Panc1 (cell line): ENCODE data around the gene RNF144A. TPM values are rescaled to one million over a fixed set of nuclear protein-coding genes. Genes with fewer than 3 reads are reported as not detected.

Experiments used
- ATAC-seq: fragments of 200-7000 bp; cut with Tn5 transposase; 2 replicates; pipeline ENCODE4 v1.9.1; 2020; ENCODE audit warnings: mild to moderate bottlenecking, moderate library complexity
- BruUV-seq: library from RNA; stranded (reverse); fragments of 400-500 nt; replicated peaks from 2 replicates; lab custom pipeline; 2021; lab: Mats Ljungman, UMichigan
- CTCF ChIA-PET: fragments of 300-600 bp; sonication (Branson Sonifier 250); formaldehyde crosslinking; loops from one replicate; lab custom pipeline; 2022; ENCODE audit warnings: antibody characterized with exemption; lab: Charles Lee
- POLR2A ChIA-PET: fragments of 300-600 bp; sonication (Branson Sonifier 250); formaldehyde crosslinking; loops from one replicate; lab custom pipeline; 2022; ENCODE audit warnings: antibody characterized with exemption; lab: Charles Lee
- DNase-seq: peaks from one replicate; pipeline ENCODE4 v3.0.0-alpha.2; 2010; ENCODE audit warnings: low read depth, low spot score
- H3K27ac ChIP-seq: 2 replicates; pipeline ENCODE4 v1.5.1; 2011; ENCODE audit warnings: mild to moderate bottlenecking, low read length, inconsistent platforms
- H3K27me3 ChIP-seq: fragments of 200-500 bp; sonication (Bioruptor generic); 2 replicates; pipeline ENCODE4 v1.6.0; 2014; ENCODE audit warnings: low read length, inconsistent platforms; ENCODE audit not compliant: control insufficient read depth, insufficient read depth
- H3K36me3 ChIP-seq: fragments of 200-500 bp; sonication (Bioruptor generic); 2 replicates; pipeline ENCODE4 v1.5.1; 2014; ENCODE audit warnings: inconsistent platforms, mild to moderate bottlenecking, low read length, moderate library complexity; ENCODE audit not compliant: control insufficient read depth, insufficient read depth
- H3K4me1 ChIP-seq: 2 replicates; pipeline ENCODE4 v1.5.1; 2011; ENCODE audit warnings: inconsistent platforms, mild to moderate bottlenecking, low read length, moderate library complexity; ENCODE audit not compliant: control insufficient read depth, insufficient read depth
- H3K4me3 ChIP-seq, 2 experiments: 2 replicates each; pipeline ENCODE4 v1.5.1; 2011 to 2012; ENCODE audit warnings: low read depth in 2 of 2, low read length in 2 of 2, mild to moderate bottlenecking in 2 of 2, inconsistent platforms in 1 of 2, moderate library complexity in 1 of 2
- H3K9me3 ChIP-seq: fragments of 200-500 bp; sonication (Bioruptor generic); 2 replicates; pipeline ENCODE4 v1.5.1; 2014; ENCODE audit warnings: low read depth, mild to moderate bottlenecking, inconsistent platforms, low read length, moderate library complexity; ENCODE audit not compliant: control insufficient read depth, insufficient read depth
- CTCF ChIP-seq: fragments of 450-650 bp; IDR thresholded peaks from 2 replicates; pipeline ENCODE4 v1.5.1; 2017; ENCODE audit warnings: mild to moderate bottlenecking
- POLR2AphosphoS5 ChIP-seq: IDR thresholded peaks from 2 replicates; pipeline ENCODE4 v1.6.1; 2012; ENCODE audit warnings: mild to moderate bottlenecking, low read depth, low read length, moderate library complexity
- REST ChIP-seq, 2 experiments: IDR thresholded peaks; 2 replicates each; pipeline ENCODE4 v1.6.1; 2011 to 2012; ENCODE audit warnings: low read depth in 2 of 2, control low read depth in 1 of 2, low read length in 1 of 2, mild to moderate bottlenecking in 1 of 2, moderate library complexity in 1 of 2; ENCODE audit not compliant: insufficient read depth in 1 of 2
- SIN3A ChIP-seq: IDR thresholded peaks from 2 replicates; pipeline ENCODE4 v1.6.1; 2012; ENCODE audit warnings: low read depth, mild to moderate bottlenecking, low read length, moderate library complexity, borderline replicate concordance; ENCODE audit not compliant: insufficient read depth
- TCF7L2 ChIP-seq: IDR thresholded peaks from 2 replicates; pipeline ENCODE4 v1.6.1; 2011; ENCODE audit warnings: mild to moderate bottlenecking, low read depth, low read length, inconsistent platforms
- in situ Hi-C: cut with HindIII; loops from 2 replicates; pipeline ENCODE4 v1.10.0; 2016; ENCODE audit warnings: low sequenced_read_pairs, low pct_unique_long_range_greater_than_20kb
- intact Hi-C: fragments of 100-400 bp; cut with micrococcal nuclease; formaldehyde crosslinking; loops from one replicate; pipeline ENCODE4 v1.10.0; 2022; ENCODE audit not compliant: unreplicated experiment
- total RNA-seq: library from RNA; stranded (reverse); gene quantifications from one replicate; pipeline ENCODE4 v1.2.1, GENCODE V29; 2021; ENCODE audit not compliant: unreplicated experiment

Gene RNF144A
- total RNA-seq, 1 experiment from 2014 or later = 5.4 TPM

GRCh38 chr2:6986912-6987361 lies 69.7 kb downstream of the RNF144A start:
- intact Hi-C loops = no loop called here
- CTCF ChIA-PET = no interaction called here
- H3K27me3 ChIP-seq = no peaks in the 10 kb centered on the region
- H3K4me3 ChIP-seq = no peak overlapping the region
- no TSS peak for BruUV-seq
- DNase-seq (no peak), ATAC-seq (no peak)
- H3K36me3 ChIP-seq = no peaks in the 10 kb centered on the region
- POLR2A ChIA-PET = no interaction called here
- in situ Hi-C loops = no loop called here
- H3K27ac ChIP-seq = no peak overlapping the region
- no peak for TF ChIP-seq TCF7L2
- TF ChIP-seq SIN3A = no peak
- no peak for TF ChIP-seq POLR2AphosphoS5
- no peak for TF ChIP-seq CTCF
- no peak for TF ChIP-seq REST (IDR thresholded peaks at IDR 0.05; ENCODE audit: insufficient read depth in 1 of 2, low read depth in 2 of 2, low read length in 1 of 2)
- H3K9me3 ChIP-seq = no peaks in the 10 kb centered on the region
- no peaks in the 10 kb centered on the region for H3K4me1 ChIP-seq

- Histone ChIP-seq H3K27me3 (no peaks in the 10 kb centered on the region), H3K4me1 (no peaks in the 10 kb centered on the region), H3K27ac (no peak overlapping the region), H3K9me3 (no peaks in the 10 kb centered on the region), H3K36me3 (no peaks in the 10 kb centered on the region), H3K4me3 (no peak overlapping the region)
- CTCF ChIA-PET = no interaction called here
- in situ Hi-C loops (no loop called here), intact Hi-C loops (no loop called here)
- no peak for ATAC-seq
- TF ChIP-seq TCF7L2 = no peak
- TF ChIP-seq REST (IDR thresholded peaks at IDR 0.05; ENCODE audit: insufficient read depth in 1 of 2, low read depth in 2 of 2, low read length in 1 of 2) = no peak
- no peak for TF ChIP-seq SIN3A
- DNase-seq = no peak
- BruUV-seq = no TSS peak
- POLR2A ChIA-PET = no interaction called here
These were observed 73.7 kb downstream of the RNF144A start for GRCh38 chr2:6990871-6991270.
